SH-SY5Y (cell line): ENCODE measurements around the gene GRIP1.

Experiments used
- GATA2 ChIP-seq: IDR thresholded peaks from 2 replicates; pipeline ENCODE4 v1.6.1; 2011; ENCODE audit warnings: mild to moderate bottlenecking, low read depth, low read length
- GATA3 ChIP-seq: IDR thresholded peaks from 2 replicates; pipeline ENCODE4 v1.6.1; 2011; ENCODE audit warnings: low read depth, mild to moderate bottlenecking, low read length, moderate library complexity

GRCh38 chr12:66337381-66338010 is 341.4 kb downstream of the GRIP1 start:
- no peak for TF ChIP-seq GATA2
- TF ChIP-seq GATA3 = no peak
